IPS-20b (cell line): ENCODE data around the gene ULK3.

Experiments
- H3K27ac ChIP-seq: one replicate; pipeline ENCODE4 v1.5.1; 2013; ENCODE audit warnings: low read length
- H3K27me3 ChIP-seq: 2 replicates; pipeline ENCODE4 v1.6.1; 2013; ENCODE audit warnings: mild to moderate bottlenecking, low read length, inconsistent platforms; ENCODE audit not compliant: insufficient read depth
- H3K36me3 ChIP-seq: 2 replicates; pipeline ENCODE4 v1.6.1; 2013; ENCODE audit warnings: low read depth, mild to moderate bottlenecking, inconsistent platforms, low read length, moderate library complexity; ENCODE audit not compliant: insufficient read depth
- H3K4me1 ChIP-seq: 2 replicates; pipeline ENCODE4 v1.6.1; 2013; ENCODE audit warnings: mild to moderate bottlenecking, control low read depth, inconsistent platforms, low read length, moderate library complexity; ENCODE audit not compliant: insufficient read depth
- H3K4me3 ChIP-seq: 2 replicates; pipeline ENCODE4 v1.5.1; 2013; ENCODE audit warnings: mild to moderate bottlenecking, low read length, inconsistent platforms
- H3K9ac ChIP-seq: 2 replicates; pipeline ENCODE4 v1.6.1; 2013; ENCODE audit warnings: low read depth, mild to moderate bottlenecking, inconsistent platforms, low read length, moderate library complexity
- H3K9me3 ChIP-seq: 2 replicates; pipeline ENCODE4 v1.6.1; 2013; ENCODE audit warnings: mild to moderate bottlenecking, low read depth, low read length, inconsistent platforms; ENCODE audit not compliant: insufficient read depth

The ULK3 gene

DNA sequence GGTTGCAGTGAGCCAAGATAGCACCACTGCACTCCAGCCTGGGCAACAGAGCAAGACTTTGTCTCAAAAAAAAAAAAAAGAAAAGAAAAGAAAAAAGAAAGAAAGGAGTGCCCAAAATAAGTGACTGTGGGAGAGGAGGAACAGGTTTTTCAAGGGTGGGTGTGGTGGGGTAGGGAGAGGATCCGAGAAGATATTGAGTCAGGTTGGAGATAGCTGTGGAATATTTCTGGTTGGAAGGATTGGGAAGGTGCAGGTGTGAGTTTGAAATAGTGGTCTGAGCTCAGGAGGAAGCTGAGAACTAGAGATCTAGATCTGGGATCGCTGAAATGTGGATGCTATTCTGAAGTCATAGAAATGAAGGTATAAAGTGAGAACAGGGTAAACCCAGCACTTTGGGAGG is 22.4 kb upstream of the ULK3 start:
- Histone ChIP-seq H3K9ac (no peak overlapping the region), H3K36me3 (peaks cover 11% of the 10 kb centered on the region), H3K27ac (no peak overlapping the region), H3K9me3 (no peaks in the 10 kb centered on the region), H3K27me3 (no peaks in the 10 kb centered on the region), H3K4me3 (no peak overlapping the region), H3K4me1 (no peaks in the 10 kb centered on the region; the same call in 1 of the 2 replicates)

DNA sequence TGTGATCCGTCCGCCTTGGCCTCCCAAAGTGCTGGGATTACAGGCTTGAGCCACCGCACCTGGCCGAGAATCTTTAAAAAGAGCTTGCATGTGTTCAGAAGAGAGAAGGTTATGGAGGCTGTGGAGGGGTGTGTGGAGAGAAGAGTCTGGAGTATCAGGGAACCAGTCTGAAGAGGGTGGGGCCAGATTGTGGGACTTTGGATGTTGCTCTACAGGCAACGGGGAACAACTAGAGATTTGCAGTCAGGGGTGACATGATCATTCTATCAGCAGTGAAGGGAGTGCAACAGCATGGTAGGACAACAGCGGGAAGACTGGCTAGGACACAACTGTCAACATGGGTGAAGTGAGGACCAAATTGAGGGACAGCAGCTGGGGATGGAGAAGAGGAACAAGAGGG is 21.3 kb upstream of the ULK3 start:
- Histone ChIP-seq H3K4me3 (no peak overlapping the region), H3K9ac (no peak overlapping the region), H3K36me3 (peaks cover 7% of the 10 kb centered on the region)

DNA sequence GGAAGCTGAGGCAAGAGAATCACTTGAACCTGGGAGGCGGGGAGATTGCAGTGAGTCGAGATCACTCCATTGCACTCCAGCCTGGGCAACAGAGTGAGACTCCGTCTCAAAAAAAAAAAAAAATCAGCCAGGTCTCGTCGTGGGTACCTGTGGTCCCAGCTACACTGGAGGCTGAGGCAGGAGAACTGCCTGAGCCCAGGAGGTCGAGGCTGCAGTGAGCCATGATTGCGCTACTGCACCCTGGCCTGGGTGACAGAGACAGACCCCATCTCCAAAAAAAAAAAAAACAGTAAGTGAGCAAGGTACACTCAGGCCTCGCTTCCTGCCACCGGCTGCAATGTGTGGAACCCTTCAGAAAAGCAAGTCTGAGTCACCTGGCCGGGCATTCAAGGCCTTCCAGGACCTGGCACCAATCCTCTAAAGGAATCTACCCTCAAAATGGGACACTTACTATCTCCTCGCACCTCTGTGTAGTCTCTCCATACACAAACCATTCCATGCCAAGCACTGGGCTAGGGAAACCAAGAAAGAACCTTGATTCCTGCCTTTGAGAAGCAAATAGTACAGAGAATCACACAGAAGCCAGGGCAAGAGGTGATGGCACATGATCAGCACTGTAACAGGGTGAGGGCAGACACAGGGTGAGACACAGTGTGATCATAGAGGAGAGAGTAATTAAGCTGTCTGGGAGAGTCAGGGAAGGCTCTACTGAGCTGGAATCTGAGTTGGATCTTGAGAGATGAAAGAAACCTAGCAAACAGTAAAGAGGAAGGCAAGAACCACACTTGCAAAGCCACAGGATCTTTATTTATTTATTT is 20.5 kb upstream of the ULK3 start:
- Histone ChIP-seq H3K27me3 (no peaks in the 10 kb centered on the region), H3K4me1 (no peaks in the 10 kb centered on the region; the same call in 1 of the 2 replicates), H3K36me3 (peaks cover 2% of the 10 kb centered on the region; the same call in 1 of the 2 replicates), H3K9ac (no peak overlapping the region), H3K9me3 (no peaks in the 10 kb centered on the region), H3K27ac (no peak overlapping the region), H3K4me3 (no peak overlapping the region)

More for the DNA sequence above, 21.3 kb upstream of the ULK3 start:
- Histone ChIP-seq H3K4me1 (no peaks in the 10 kb centered on the region; the same call in 1 of the 2 replicates), H3K27me3 (no peaks in the 10 kb centered on the region), H3K27ac (no peak overlapping the region), H3K9me3 (no peaks in the 10 kb centered on the region)

DNA sequence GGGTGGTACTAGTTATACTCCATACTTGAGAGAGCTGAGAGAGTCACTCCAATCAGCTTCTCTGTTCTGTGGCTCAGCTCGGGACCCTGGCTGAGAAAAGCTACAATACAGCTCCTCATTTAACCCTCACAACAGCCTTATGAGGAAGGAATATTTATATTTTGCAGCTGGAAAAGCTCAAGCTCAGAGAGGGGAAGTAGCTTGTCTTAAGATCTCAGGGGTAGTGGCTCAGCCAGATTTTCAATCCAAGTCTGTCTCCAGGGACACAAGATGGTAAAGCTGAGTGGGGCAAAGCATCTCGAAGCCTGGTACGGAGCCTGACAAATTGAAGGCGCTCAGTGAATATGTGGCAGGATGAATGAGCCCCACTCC is 15.4 kb upstream of the ULK3 start:
- H3K9ac ChIP-seq: no peak overlapping the region
- no peak overlapping the region for H3K4me3 ChIP-seq
- no peak overlapping the region for H3K27ac ChIP-seq
- H3K27me3 ChIP-seq: no peaks in the 10 kb centered on the region
- peaks cover 3% of the 10 kb centered on the region for H3K36me3 ChIP-seq
- no peaks in the 10 kb centered on the region for H3K9me3 ChIP-seq
- no peaks in the 10 kb centered on the region for H3K4me1 ChIP-seq

DNA sequence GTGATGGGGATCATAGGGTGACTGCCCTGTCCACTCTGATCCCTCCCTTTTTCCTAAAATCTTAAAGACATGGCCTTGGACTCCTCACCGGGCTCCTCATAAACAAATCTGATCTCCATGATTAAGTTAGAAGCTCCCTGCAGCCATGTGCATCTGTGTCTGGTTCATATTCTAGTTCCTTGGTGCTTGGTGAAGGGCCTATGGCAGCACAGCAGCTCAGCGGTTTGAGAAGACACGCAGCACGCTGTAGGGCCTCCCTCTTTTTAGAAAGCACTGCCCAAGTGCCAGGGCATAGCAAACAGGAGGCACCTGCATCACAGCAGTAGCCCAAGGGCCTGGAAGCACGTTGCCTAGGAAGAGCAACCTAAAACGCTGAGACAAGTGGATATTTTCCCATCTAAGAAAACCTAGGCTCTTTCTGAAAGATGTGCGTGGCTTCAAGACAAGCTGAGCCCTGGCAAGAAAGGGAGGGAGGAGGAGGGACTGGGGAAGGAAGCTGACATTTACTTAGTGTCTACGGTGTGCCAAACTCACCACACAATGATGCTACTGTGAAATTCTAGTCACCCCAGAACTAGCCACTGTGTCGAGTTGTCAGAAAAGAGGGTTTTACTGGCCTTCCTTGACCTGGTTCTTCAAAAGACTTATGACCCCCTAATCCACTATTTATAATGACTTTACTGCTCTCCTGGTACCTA is 14.9 kb upstream of the ULK3 start:
- Histone ChIP-seq H3K27me3 (no peaks in the 10 kb centered on the region), H3K4me1 (no peaks in the 10 kb centered on the region), H3K27ac (no peak overlapping the region), H3K9ac (no peak overlapping the region), H3K9me3 (no peaks in the 10 kb centered on the region), H3K36me3 (peaks cover 9% of the 10 kb centered on the region), H3K4me3 (no peak overlapping the region)

DNA sequence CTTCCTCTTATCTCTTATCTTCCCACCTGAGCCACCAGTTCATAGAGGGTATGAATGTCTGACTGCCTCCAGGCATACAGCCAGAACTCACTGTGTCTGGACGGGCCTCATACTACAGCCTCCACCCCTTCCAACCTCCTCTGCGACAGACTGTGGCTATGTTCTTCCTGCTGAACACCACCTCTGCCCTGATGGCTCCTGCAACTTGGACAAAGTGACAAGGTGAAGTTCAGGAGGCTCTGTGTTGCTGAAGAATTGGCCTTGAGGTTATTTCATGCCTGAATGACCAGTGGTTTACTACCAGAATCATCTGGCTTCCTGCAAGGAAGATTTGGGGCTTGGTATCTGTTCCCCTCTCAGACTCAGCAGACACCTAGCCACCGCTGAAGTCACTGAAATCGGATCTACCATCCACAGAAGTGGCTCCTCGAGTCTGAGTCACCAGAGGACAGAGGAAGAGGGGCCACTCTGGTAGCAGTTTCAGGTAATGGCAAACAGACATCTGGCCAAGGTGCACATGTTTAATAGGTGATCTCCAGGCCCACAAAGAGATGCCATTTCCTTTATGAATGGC is 14.2 kb upstream of the ULK3 start:
- H3K27me3 ChIP-seq: no peaks in the 10 kb centered on the region
- no peaks in the 10 kb centered on the region for H3K9me3 ChIP-seq
- H3K36me3 ChIP-seq: peaks cover 15% of the 10 kb centered on the region
- no peak overlapping the region for H3K4me3 ChIP-seq
- H3K9ac ChIP-seq: no peak overlapping the region
- no peaks in the 10 kb centered on the region for H3K4me1 ChIP-seq
- H3K27ac ChIP-seq: no peak overlapping the region

DNA sequence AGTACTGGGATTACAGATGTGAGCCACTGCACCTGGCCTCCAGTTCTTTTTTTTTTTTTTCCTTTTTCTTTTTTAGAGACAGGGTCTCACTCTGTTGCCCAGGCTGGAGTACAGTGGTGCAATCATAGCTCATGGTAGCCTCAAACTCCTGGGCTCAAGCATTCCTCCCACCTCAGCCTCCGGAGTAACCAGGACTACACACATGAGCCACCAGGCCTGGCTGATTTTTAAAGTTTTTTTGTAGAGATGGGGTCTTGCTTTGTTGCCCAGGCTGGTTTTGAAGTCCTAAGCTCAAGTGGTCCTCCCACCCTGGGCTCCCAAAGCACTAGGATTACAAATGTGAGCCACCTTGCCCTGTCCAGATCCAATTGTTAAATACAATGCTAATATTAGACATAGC is 13.6 kb upstream of the ULK3 start:
- no peaks in the 10 kb centered on the region for H3K9me3 ChIP-seq
- H3K4me1 ChIP-seq: no peaks in the 10 kb centered on the region
- H3K27me3 ChIP-seq: no peaks in the 10 kb centered on the region
- H3K4me3 ChIP-seq: no peak overlapping the region
- peaks cover 21% of the 10 kb centered on the region for H3K36me3 ChIP-seq
- H3K9ac ChIP-seq: no peak overlapping the region
- H3K27ac ChIP-seq: no peak overlapping the region

DNA sequence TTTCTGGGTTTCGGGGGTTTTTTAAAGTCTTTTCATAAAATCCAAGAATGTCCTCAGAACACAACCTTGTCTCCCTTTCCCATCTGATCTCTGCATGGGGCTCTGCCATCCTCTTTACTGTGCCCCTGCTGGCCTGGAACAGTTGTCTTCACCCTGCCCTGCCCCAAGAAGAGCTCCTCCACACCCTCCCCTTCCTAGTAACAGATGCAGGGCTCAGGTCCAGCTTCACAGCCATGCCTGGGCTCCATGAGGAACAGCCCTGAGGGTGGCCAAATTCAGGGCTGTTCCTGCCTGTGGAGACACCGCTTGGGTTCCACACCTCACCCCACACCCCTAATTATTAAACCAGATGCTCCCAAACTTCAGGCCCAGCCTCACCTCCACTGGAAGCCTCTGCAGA is 12.9 kb upstream of the ULK3 start:
- Histone ChIP-seq H3K27me3 (no peaks in the 10 kb centered on the region), H3K27ac (no peak overlapping the region), H3K9ac (no peak overlapping the region), H3K4me3 (no peak overlapping the region), H3K9me3 (no peaks in the 10 kb centered on the region), H3K4me1 (no peaks in the 10 kb centered on the region), H3K36me3 (peaks cover 28% of the 10 kb centered on the region)

DNA sequence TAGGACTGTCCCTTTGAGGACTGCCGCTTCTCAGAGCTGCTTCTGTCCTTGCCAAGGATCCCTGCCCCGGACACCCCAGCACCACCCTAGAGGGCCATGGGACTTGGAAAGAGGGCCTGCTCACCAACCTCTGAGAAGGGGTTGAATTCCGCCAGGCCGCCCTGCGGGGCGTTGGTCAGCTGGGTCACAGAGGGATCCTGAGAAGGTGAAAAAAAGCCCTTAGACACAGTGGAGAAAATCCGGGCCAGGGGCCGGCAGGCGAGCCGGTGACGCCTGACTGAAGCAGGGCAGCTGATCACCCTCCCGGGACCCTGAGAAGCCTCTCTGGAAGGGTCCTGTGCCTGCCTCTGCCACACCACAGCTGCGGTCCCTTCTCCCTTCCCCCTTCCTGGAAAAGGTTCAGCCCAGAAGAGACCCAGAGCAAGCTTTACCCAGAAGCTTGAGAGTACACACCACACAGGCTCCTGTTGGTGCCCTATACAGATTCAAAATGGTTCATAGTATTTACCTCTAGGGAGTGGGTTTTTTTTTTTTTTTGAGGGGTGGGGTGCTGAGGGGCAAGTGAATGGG is 11.6 kb upstream of the ULK3 start:
- Histone ChIP-seq H3K27ac (no peak overlapping the region), H3K9ac (no peak overlapping the region)

DNA sequence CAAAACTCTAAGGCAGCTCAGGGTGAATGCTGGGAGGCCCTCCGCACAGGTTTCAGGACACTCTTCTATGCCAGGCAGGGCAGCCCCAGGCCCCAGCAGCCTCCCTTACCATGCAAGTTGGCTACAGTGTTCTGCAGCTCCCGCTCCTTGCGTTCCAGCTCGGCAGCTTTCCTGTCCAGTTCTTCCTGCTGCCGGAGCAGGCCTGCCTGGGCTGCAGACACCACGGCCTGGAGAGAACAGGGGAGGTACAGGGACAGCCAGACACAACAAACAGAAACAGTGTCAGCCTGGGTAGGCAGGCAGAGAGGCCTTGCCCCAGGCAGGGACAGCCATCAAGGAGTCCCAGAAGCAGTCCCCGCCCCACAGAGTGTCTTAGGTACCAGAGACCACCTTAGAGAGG is 9.0 kb upstream of the ULK3 start:
- Histone ChIP-seq H3K9ac (no peak overlapping the region), H3K4me1 (no peaks in the 10 kb centered on the region), H3K4me3 (no peak overlapping the region), H3K36me3 (peaks cover 55% of the 10 kb centered on the region), H3K27me3 (no peaks in the 10 kb centered on the region), H3K9me3 (no peaks in the 10 kb centered on the region), H3K27ac (no peak overlapping the region)

More for the DNA sequence above, 11.6 kb upstream of the ULK3 start:
- no peaks in the 10 kb centered on the region for H3K4me1 ChIP-seq
- no peak overlapping the region for H3K4me3 ChIP-seq
- H3K27me3 ChIP-seq: no peaks in the 10 kb centered on the region
- peaks cover 38% of the 10 kb centered on the region for H3K36me3 ChIP-seq
- no peaks in the 10 kb centered on the region for H3K9me3 ChIP-seq

DNA sequence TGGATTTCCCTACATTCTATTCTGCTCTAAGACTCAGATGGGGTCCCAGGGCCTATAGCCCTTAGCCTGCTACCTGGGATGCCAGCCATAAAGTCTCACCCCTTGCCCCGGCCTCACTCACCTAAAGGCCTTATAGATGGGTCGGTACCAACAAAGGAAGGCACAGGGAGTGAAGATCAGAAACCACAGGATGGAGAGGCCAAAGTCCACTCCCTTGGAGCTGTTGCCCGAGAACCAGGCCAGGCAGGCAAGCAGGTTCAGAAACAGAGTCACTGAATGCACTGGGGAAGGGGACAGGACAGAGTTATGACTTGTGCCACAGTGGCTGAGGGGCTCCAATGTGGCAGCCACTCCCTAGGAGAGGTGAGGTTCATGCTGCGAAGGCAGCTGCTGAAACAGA is 7.4 kb upstream of the ULK3 start:
- Histone ChIP-seq H3K9ac (no peak overlapping the region), H3K9me3 (no peaks in the 10 kb centered on the region), H3K27ac (no peak overlapping the region), H3K4me1 (no peaks in the 10 kb centered on the region), H3K27me3 (no peaks in the 10 kb centered on the region), H3K36me3 (peaks cover 55% of the 10 kb centered on the region), H3K4me3 (no peak overlapping the region)
